NCI-H128 (cell line): Measurements from ENCODE around the gene RIPK4.

Source experiments
- DNase-seq: peaks from one replicate; lab custom pipeline; 2025; ENCODE audit not compliant: unreplicated experiment; lab: John Stamatoyannopoulos, UW

Gene RIPK4

GRCh38 chr21:41769933-41770332 is 3.1 kb upstream of the RIPK4 start:
- no peak for DNase-seq

- no peak for DNase-seq
Observed at GRCh38 chr21:41769521-41769920, 2.7 kb upstream of the RIPK4 start.

- no peak for DNase-seq
Observed at GRCh38 chr21:41769111-41769510, 2.3 kb upstream of the RIPK4 start.

GRCh38 chr21:41768437-41769042 is 1.7 kb upstream of the RIPK4 start:
- DNase-seq: no peak

- no peak for DNase-seq
Observed at GRCh38 chr21:41767606-41768436, 969 bp upstream of the RIPK4 start.

- no peak for DNase-seq
Observed at GRCh38 chr21:41765973-41766882, 624 bp downstream of the RIPK4 start.

GRCh38 chr21:41765420-41765821 is 1.4 kb downstream of the RIPK4 start:
- no peak for DNase-seq

GRCh38 chr21:41764558-41765419 is 2.1 kb downstream of the RIPK4 start:
- DNase-seq: no peak

GRCh38 chr21:41763996-41764395 is 2.9 kb downstream of the RIPK4 start:
- no peak for DNase-seq

- DNase-seq: no peak
Observed at GRCh38 chr21:41763398-41763931, 3.4 kb downstream of the RIPK4 start.

- no peak for DNase-seq
Observed at GRCh38 chr21:41762753-41763152, 4.1 kb downstream of the RIPK4 start.

GRCh38 chr21:41761934-41762635 is 4.8 kb downstream of the RIPK4 start:
- no peak for DNase-seq

- no peak for DNase-seq
Observed at GRCh38 chr21:41761211-41761933, 5.5 kb downstream of the RIPK4 start.

GRCh38 chr21:41760411-41760810 is 6.4 kb downstream of the RIPK4 start:
- DNase-seq: no peak

GRCh38 chr21:41759926-41760325 is 6.9 kb downstream of the RIPK4 start:
- DNase-seq: no peak

- no peak for DNase-seq
Observed at GRCh38 chr21:41759214-41759840, 7.5 kb downstream of the RIPK4 start.

- DNase-seq: no peak
Observed at GRCh38 chr21:41758550-41758949, 8.3 kb downstream of the RIPK4 start.

- no peak for DNase-seq
Observed at GRCh38 chr21:41755934-41756773, 10.7 kb downstream of the RIPK4 start.
